ENCODE measurements around the gene DOCK9. TPM values are rescaled to one million over a fixed set of nuclear protein-coding genes. Genes with fewer than 3 reads are reported as not detected.

The DOCK9 gene
- total and polyA plus RNA-seq, 9 donors, result 77.2 to 108 (median 84.6) TPM

DNA sequence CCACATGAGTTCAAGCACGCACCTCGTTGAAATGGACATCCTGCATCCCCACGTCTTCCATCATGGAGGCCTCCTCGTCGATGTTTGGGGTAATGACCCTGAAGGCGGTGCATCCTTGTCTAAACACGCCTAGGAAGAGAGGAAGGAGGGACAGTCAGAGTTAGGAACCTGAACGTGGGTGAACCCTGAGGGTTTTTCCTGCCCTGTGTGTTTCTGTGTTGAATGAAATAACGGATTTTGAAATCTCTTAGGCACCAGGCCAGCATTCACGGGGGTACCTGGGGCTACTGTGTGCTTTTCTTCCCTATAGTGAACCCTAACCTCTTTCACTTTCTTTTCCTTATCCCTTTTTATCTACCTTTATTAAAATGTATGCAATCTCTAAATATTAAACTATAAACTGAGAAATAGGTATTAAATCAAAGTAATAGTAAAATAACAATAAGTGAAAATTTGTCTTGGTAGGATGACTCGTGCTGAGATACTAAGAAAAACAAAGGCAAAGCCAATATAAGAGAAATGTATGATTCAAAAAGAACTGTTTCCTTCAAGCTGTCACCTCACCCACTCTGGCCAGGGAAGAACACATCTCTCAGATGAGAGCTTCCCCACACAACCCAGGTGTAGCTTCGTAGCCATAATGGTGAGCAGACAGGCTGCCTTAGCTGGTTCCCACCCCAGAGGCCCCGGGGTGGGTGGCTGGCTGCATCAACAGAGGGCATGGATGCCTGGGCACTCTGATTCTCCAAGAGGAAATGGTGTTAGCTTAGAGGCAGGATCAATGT lies 153.3 kb downstream of the DOCK9 start:
- peaks cover 64% of the 10 kb centered on the region for H3K36me3 ChIP-seq (ENCODE audit: control insufficient read depth, insufficient read depth, low read length)
- peaks cover 25% of the 10 kb centered on the region for H3K4me1 ChIP-seq (ENCODE audit: control insufficient read depth, insufficient read depth, low read length)
- no peak overlapping the region for H3K27ac ChIP-seq (ENCODE audit: low read length)
- no peak for DNase-seq
- 89% methylated on average over 5 of the region's 13 CpGs for WGBS (ENCODE audit: insufficient coverage)
- H3K9me3 ChIP-seq (replicated peaks; ENCODE audit: control insufficient read depth, low read depth, low read length), result no peaks in the 10 kb centered on the region
- no peak overlapping the region for H3K4me3 ChIP-seq (ENCODE audit: low read length)
- no peaks in the 10 kb centered on the region for H3K27me3 ChIP-seq (ENCODE audit: control insufficient read depth, insufficient read depth, low read length)

DNA sequence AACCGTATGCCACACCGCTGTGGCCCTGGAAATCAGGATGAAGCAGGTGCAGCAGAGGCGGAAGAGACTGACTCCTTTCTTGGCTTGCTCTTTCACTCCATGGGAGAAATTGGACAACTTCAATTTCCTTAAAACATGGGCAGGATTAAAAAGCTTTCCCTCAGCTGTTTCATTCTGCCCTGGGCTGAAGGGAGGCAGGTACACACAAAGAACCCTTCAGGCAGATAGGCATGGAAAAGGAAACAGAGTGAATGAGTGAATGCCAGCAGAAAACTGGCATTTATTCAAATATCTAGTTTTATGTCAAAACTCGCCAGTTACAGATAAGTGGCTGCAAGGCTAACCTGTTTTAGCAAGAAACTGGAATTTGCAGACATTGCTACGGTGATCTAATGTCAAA lies 154.4 kb downstream of the DOCK9 start:
- Histone ChIP-seq H3K27me3 (ENCODE audit: control insufficient read depth, insufficient read depth, low read length) (no peaks in the 10 kb centered on the region), H3K27ac (ENCODE audit: low read length) (no peak overlapping the region), H3K4me1 (ENCODE audit: control insufficient read depth, insufficient read depth, low read length) (peaks cover 25% of the 10 kb centered on the region), H3K9me3 (replicated peaks; ENCODE audit: control insufficient read depth, low read depth, low read length) (no peaks in the 10 kb centered on the region), H3K36me3 (ENCODE audit: control insufficient read depth, insufficient read depth, low read length) (peaks cover 65% of the 10 kb centered on the region), H3K4me3 (ENCODE audit: low read length) (no peak overlapping the region)
- no peak for DNase-seq
- WGBS (ENCODE audit: insufficient coverage), result 85% methylated on average over 2 of the region's 5 CpGs

DNA sequence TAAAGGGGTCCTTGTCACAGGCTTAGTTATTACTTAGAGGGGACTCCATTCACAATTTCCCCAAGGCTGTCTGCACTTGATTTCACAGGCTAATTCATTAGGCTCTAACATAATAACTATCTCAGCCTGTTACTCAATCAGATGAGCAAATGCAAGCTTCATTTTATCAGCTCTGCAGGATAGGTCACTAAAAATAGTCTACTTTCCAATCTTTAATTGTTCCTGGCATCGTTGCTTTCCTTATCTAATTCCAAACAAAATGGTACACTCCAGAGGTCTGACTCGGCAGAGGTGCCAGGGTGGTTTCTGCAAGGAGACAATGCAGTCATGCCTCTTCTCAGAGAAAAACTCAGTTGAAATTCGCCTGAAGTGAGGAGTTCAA lies 155.6 kb downstream of the DOCK9 start:
- 80% methylated on average over 1 of the region's 3 CpGs for WGBS (ENCODE audit: insufficient coverage)
- no peak for DNase-seq
- H3K36me3 ChIP-seq (ENCODE audit: control insufficient read depth, insufficient read depth, low read length), result peaks cover 59% of the 10 kb centered on the region

DNA sequence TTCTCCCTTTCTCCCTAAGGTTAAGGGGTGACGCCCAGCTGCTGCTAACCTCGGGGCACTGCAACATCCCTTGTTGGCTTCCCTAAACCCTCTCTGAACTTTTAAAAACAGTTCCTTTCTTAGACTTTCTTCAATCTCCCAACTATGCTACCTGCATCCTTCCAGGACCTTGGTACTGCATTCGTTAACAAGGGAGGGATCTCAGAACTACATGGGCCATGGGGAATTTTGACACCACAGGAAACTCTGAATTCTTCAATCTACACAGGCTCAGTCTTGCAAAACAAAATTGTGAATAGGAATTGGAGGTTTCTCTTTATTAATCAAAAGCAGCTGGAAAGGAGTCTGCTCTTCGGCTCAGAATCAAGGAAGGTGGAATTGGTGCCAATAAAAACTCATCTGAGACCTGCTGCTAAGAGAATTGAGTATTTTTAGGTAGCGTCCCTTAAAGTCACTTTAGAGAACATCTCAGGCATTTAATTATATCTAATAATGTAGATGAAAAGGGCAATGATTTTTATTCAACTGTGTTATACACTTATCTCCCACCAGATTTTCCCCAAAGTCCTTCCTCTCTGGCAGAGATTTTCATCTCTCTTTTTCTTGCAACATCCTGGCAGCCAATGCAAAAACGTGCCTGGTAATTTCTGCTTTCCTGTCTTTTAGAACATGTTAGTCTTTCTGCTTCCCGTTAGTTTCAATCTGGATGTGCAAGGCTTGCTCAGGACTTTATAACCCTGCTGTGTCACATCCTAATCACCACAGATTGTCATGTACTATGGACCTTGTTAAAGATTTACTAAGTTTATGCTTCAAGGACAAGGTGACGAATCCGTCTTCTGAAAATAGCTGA lies 156.3 kb downstream of the DOCK9 start:
- H3K36me3 ChIP-seq (ENCODE audit: control insufficient read depth, insufficient read depth, low read length), result peaks cover 60% of the 10 kb centered on the region
- H3K27me3 ChIP-seq (ENCODE audit: control insufficient read depth, insufficient read depth, low read length), result no peaks in the 10 kb centered on the region
- H3K4me1 ChIP-seq (ENCODE audit: control insufficient read depth, insufficient read depth, low read length), result peaks cover 25% of the 10 kb centered on the region
- H3K27ac ChIP-seq (ENCODE audit: low read length), result peak overlapping the region; percentile 50
- DNase-seq, result peak; percentile 93
- H3K4me3 ChIP-seq (ENCODE audit: low read length), result no peak overlapping the region
- H3K9me3 ChIP-seq (replicated peaks; ENCODE audit: control insufficient read depth, low read depth, low read length), result no peaks in the 10 kb centered on the region
- whole genome bisulfite sequencing (ENCODE audit: insufficient coverage), result 22% methylated on average over 7 of the region's 9 CpGs

More for the DNA sequence above, 155.6 kb downstream of the DOCK9 start:
- Histone ChIP-seq H3K9me3 (replicated peaks; ENCODE audit: control insufficient read depth, low read depth, low read length) (no peaks in the 10 kb centered on the region), H3K4me3 (ENCODE audit: low read length) (no peak overlapping the region), H3K27me3 (ENCODE audit: control insufficient read depth, insufficient read depth, low read length) (no peaks in the 10 kb centered on the region), H3K4me1 (ENCODE audit: control insufficient read depth, insufficient read depth, low read length) (peaks cover 25% of the 10 kb centered on the region), H3K27ac (ENCODE audit: low read length) (peak overlapping the region; percentile 40)

DNA sequence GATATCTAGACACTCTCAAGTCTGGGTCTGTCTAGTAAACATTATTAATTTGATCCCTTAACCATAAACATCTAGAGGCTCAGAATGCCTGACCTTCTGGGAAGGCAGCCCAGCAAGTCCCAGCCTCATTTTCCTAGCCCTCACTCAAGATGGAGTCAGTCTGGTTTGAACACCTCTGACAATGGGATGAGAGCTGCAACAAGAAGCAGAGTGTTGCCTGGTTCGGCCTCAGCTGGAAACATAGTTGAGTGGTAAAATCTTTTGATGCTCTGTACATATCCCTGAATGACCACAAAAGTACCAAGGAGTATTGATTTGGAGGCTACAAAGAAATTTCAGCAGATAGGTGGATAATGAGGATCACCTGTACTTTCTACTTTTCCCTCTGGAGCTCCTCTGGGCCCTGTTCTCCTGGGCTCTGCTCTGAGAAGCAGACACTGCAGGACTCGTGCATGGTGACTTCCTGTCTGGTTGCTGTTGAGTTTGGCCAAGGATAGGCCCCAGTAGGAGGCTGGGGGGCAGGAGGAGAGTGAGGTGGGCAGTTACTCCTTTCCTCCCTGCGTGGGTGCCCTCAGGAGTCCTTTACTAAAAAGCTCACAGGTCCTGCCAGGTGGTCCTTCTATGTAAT lies 157.0 kb downstream of the DOCK9 start:
- WGBS (ENCODE audit: insufficient coverage), result 18% methylated on average over 2 of the region's 3 CpGs
- H3K9me3 ChIP-seq (replicated peaks; ENCODE audit: control insufficient read depth, low read depth, low read length), result no peaks in the 10 kb centered on the region
- H3K4me3 ChIP-seq (ENCODE audit: low read length), result no peak overlapping the region
- H3K4me1 ChIP-seq (ENCODE audit: control insufficient read depth, insufficient read depth, low read length), result peaks cover 18% of the 10 kb centered on the region
- no peak for DNase-seq
- H3K27ac ChIP-seq (ENCODE audit: low read length), result peak overlapping the region; percentile 50
- H3K27me3 ChIP-seq (ENCODE audit: control insufficient read depth, insufficient read depth, low read length), result no peaks in the 10 kb centered on the region
- H3K36me3 ChIP-seq (ENCODE audit: control insufficient read depth, insufficient read depth, low read length), result peaks cover 60% of the 10 kb centered on the region

DNA sequence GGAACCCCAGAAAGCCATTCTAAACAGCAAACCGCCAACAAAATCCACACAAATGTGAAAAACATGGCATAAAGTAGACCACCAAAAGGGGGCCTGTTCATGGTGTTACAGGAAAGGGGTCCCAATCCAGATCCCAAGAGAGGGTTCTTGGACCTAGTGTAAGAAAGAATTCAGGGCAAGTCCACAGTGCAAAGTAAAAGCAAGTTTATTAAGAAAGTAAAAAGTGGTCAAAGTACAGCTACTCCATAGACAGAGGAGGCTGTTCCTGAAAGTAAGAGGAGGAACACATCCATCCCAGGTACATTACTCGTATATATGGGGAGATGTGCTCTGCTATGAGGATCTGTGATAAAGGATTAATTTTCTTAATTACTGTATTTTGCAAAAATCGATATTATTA lies 157.6 kb downstream of the DOCK9 start:
- peaks cover 14% of the 10 kb centered on the region for H3K4me1 ChIP-seq (ENCODE audit: control insufficient read depth, insufficient read depth, low read length)
- WGBS (ENCODE audit: insufficient coverage), result no CpG with 5 or more reads among the region's 3 CpGs
- peaks cover 61% of the 10 kb centered on the region for H3K36me3 ChIP-seq (ENCODE audit: control insufficient read depth, insufficient read depth, low read length)
- H3K27ac ChIP-seq (ENCODE audit: low read length), result no peak overlapping the region
- DNase-seq, result no peak
- no peaks in the 10 kb centered on the region for H3K27me3 ChIP-seq (ENCODE audit: control insufficient read depth, insufficient read depth, low read length)
- H3K9me3 ChIP-seq (replicated peaks; ENCODE audit: control insufficient read depth, low read depth, low read length), result no peaks in the 10 kb centered on the region
- no peak overlapping the region for H3K4me3 ChIP-seq (ENCODE audit: low read length)

DNA sequence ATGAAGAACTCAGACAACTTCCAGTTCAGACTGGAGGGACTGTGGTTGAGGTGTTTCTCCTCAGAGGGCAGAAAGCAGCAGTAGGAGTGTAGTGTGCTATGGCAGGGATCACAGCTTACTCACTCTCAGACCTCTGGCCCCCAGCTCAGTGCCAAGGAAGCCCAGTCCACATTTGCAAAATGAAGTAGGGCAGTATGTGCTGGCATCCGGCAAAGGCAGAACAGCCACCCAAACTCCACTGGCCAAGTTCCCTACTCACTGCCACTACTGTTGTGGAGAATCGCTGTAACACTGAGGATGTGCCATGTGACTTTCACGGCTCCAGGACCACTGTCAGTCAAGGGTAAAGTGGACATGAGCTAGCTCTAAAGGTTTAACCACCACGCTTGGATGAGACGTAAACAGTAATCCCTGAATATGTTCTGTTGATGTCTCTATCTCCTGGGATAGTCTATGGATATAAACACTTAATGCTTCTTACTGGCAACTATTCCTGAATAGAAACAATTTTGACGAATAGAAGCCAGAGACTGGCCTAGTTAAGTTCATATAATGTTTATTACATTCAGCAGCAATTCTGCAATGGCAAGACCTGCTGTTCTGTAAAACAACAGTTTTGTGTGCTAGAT lies 158.4 kb downstream of the DOCK9 start:
- DNase-seq, result no peak
- no peak overlapping the region for H3K27ac ChIP-seq (ENCODE audit: low read length)

DNA sequence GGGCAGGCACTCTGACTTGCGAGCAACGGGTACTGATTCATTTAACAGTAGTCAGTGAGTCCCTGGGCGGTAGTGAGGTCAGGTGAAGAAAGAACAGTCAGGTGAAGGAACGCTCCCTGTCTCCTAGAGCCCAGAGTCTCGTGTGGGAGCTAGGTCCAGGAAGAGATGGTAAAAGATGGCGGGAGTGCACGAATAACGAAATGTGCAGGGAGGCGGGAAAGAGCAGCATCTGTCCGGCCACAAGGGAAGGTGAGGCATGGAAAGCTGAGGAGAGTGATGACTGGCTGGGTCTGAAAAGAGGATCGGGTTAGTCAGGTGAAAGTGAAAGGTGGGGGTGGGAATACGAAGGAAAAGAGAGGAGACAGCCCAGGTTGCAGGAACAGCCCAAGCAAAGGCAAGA lies 161.5 kb downstream of the DOCK9 start:
- Histone ChIP-seq H3K9me3 (replicated peaks; ENCODE audit: control insufficient read depth, low read depth, low read length) (no peaks in the 10 kb centered on the region), H3K27me3 (ENCODE audit: control insufficient read depth, insufficient read depth, low read length) (no peaks in the 10 kb centered on the region), H3K27ac (ENCODE audit: low read length) (no peak overlapping the region), H3K36me3 (ENCODE audit: control insufficient read depth, insufficient read depth, low read length) (peaks cover 35% of the 10 kb centered on the region), H3K4me3 (ENCODE audit: low read length) (no peak overlapping the region), H3K4me1 (ENCODE audit: control insufficient read depth, insufficient read depth, low read length) (peaks cover 7% of the 10 kb centered on the region)
- 94% methylated on average over 12 of the region's 12 CpGs for WGBS (ENCODE audit: insufficient coverage)
- no peak for DNase-seq

More for the DNA sequence above, 158.4 kb downstream of the DOCK9 start:
- WGBS (ENCODE audit: insufficient coverage), result 100% methylated on average over 2 of the region's 6 CpGs
- H3K36me3 ChIP-seq (ENCODE audit: control insufficient read depth, insufficient read depth, low read length), result peaks cover 54% of the 10 kb centered on the region
- H3K9me3 ChIP-seq (replicated peaks; ENCODE audit: control insufficient read depth, low read depth, low read length), result no peaks in the 10 kb centered on the region
- peaks cover 14% of the 10 kb centered on the region for H3K4me1 ChIP-seq (ENCODE audit: control insufficient read depth, insufficient read depth, low read length)
- no peaks in the 10 kb centered on the region for H3K27me3 ChIP-seq (ENCODE audit: control insufficient read depth, insufficient read depth, low read length)
- no peak overlapping the region for H3K4me3 ChIP-seq (ENCODE audit: low read length)

DNA sequence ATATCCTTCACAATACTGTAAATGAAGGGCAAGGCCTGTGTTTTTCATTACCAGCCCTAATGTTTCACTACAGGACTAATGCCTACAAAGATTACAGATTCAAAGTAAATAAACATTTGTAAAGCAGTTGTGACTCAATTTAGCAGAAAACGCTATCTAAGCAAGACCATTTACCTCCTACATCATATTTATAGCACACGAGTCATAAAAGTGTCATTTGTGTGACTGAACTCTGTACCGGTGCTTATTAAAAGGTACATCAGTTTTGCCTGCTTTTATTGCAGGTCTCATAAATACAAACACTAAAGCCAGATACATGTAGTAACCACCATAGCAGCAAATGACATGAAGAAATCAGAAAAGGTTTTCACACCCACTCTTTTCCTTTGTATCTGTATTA lies 163.9 kb downstream of the DOCK9 start:
- no peak for DNase-seq
- Histone ChIP-seq H3K36me3 (ENCODE audit: control insufficient read depth, insufficient read depth, low read length) (peaks cover 38% of the 10 kb centered on the region), H3K9me3 (replicated peaks; ENCODE audit: control insufficient read depth, low read depth, low read length) (no peaks in the 10 kb centered on the region), H3K27ac (ENCODE audit: low read length) (no peak overlapping the region), H3K4me3 (ENCODE audit: low read length) (no peak overlapping the region), H3K27me3 (ENCODE audit: control insufficient read depth, insufficient read depth, low read length) (no peaks in the 10 kb centered on the region), H3K4me1 (ENCODE audit: control insufficient read depth, insufficient read depth, low read length) (no peaks in the 10 kb centered on the region)
- 100% methylated on average over 1 of the region's 3 CpGs for WGBS (ENCODE audit: insufficient coverage)
